K562 (cell line): Measurements from ENCODE around the gene PSG4. TPM values are rescaled to one million over a fixed set of nuclear protein-coding genes. Genes with fewer than 3 reads are reported as not detected.
"Not testable (repeated sequence)": the region's sequence is repeated elsewhere in the genome, so short reads cannot be mapped to it uniquely, and the experiment has no call there.

Source experiments
- ATAC-seq: fragments of 200-7000 bp; cut with Tn5 transposase; 3 replicates; pipeline ENCODE4 v1.9.1; 2020; ENCODE audit warnings: moderate library complexity
- BruUV-seq: library from RNA; stranded (reverse); fragments of 400-500 nt; replicated peaks from 2 replicates; lab custom pipeline; 2021; lab: Mats Ljungman, UMichigan
- CTCF ChIA-PET: fragments of 300-600 bp; formaldehyde crosslinking; extraction: SDS; loops from one replicate; lab custom pipeline; 2021; ENCODE audit warnings: low intra/inter-chr PET ratio; lab: Yijun Ruan, JAX
- POLR2A ChIA-PET: fragments of 300-600, 350-650 bp; sonication (Branson Sonifier 250); formaldehyde crosslinking; extraction: SDS; loops from one replicate; lab custom pipeline; 2021; ENCODE audit warnings: antibody characterized with exemption, inconsistent platforms; lab: Yijun Ruan, JAX
- DNase-seq, 4 experiments: peaks; one replicate each; pipeline versions ENCODE4 v3.0.0 to v3.0.0-alpha.2; 2011 to 2018; ENCODE audit warnings: low spot score in 3 of 4, mixed read lengths in 3 of 4; ENCODE audit errors: extremely low read depth in 1 of 4
- FAIRE-seq: peaks from 2 replicates; lab custom pipeline; 2011; peaks lifted over from hg19 to GRCh38; lab: Jason Lieb, UNC
- H2AFZ ChIP-seq: 2 replicates; pipeline ENCODE4 v1.6.0; 2011; ENCODE audit warnings: low read depth, low read length, control low read depth, inconsistent platforms
- H3K27ac ChIP-seq: fragments of 200-600 bp; 3 replicates; pipeline ENCODE4 v1.8.0; 2011; ENCODE audit warnings: low read depth, mild to moderate bottlenecking, control low read depth, inconsistent platforms, low read length, moderate library complexity, mixed read lengths; ENCODE audit errors: extremely low read depth
- H3K27me3 ChIP-seq, 2 experiments: fragments of 300-600 bp in 1 of 2; 2 replicates in 1 of 2; 3 replicates in 1 of 2; pipeline versions ENCODE4 v1.6.0 to v1.8.0; 2011; ENCODE audit warnings: inconsistent platforms in 2 of 2, low read length in 2 of 2, mild to moderate bottlenecking in 1 of 2, mixed read lengths in 1 of 2, moderate library complexity in 1 of 2; ENCODE audit not compliant: control insufficient read depth in 2 of 2, insufficient read depth in 2 of 2
- H3K36me3 ChIP-seq: fragments of 300-600 bp; 3 replicates; pipeline ENCODE4 v1.8.0; 2011; ENCODE audit warnings: mild to moderate bottlenecking, low read length, inconsistent platforms; ENCODE audit not compliant: control insufficient read depth, insufficient read depth
- H3K4me1 ChIP-seq, 2 experiments: fragments of 200-600 bp in 1 of 2; replicated peaks in 1 of 2; 2 replicates in 1 of 2; 3 replicates in 1 of 2; pipeline versions ENCODE4 v1.5.1 to v1.8.0; 2011; ENCODE audit warnings: inconsistent platforms in 2 of 2, low read length in 2 of 2, mild to moderate bottlenecking in 1 of 2, mixed read lengths in 1 of 2, moderate library complexity in 1 of 2; ENCODE audit not compliant: control insufficient read depth in 2 of 2, insufficient read depth in 2 of 2
- H3K4me2 ChIP-seq: 2 replicates; pipeline ENCODE4 v1.6.1; 2011; ENCODE audit warnings: low read length, control low read depth, inconsistent platforms, mixed read lengths; ENCODE audit not compliant: insufficient read depth
- H3K4me3 ChIP-seq: fragments of 200-600 bp; sonication (generic), shearing (Covaris generic); 2 replicates; pipeline ENCODE4 v1.5.1; 2016; ENCODE audit warnings: control low read depth, inconsistent platforms
- H3K79me2 ChIP-seq: fragments of 200-600 bp; 3 replicates; pipeline ENCODE4 v1.8.0; 2011; ENCODE audit warnings: low read length, inconsistent platforms; ENCODE audit not compliant: control insufficient read depth, insufficient read depth
- H3K9ac ChIP-seq, 2 experiments: 2 replicates each; pipeline versions ENCODE4 v1.6.0 to v1.6.1; 2011; ENCODE audit warnings: low read depth in 2 of 2, low read length in 2 of 2, control low read depth in 1 of 2, inconsistent platforms in 1 of 2, mild to moderate bottlenecking in 1 of 2, mixed read lengths in 1 of 2; ENCODE audit not compliant: insufficient read depth in 1 of 2
- H3K9me1 ChIP-seq: one replicate; pipeline ENCODE4 v1.6.0; 2011; ENCODE audit warnings: inconsistent platforms, mild to moderate bottlenecking, low read length, moderate library complexity; ENCODE audit not compliant: control insufficient read depth, insufficient read depth
- H3K9me3 ChIP-seq: replicated peaks from 2 replicates; pipeline ENCODE4 v1.5.1; 2011; ENCODE audit warnings: low read depth, low read length, inconsistent platforms; ENCODE audit not compliant: control insufficient read depth, insufficient read depth
- H4K20me1 ChIP-seq: replicated peaks from 2 replicates; pipeline ENCODE4 v1.6.1; 2011; ENCODE audit warnings: low read length, inconsistent platforms, mixed read lengths; ENCODE audit not compliant: control insufficient read depth, insufficient read depth
- ESRRA ChIP-seq: fragments of 450-650 bp; IDR thresholded peaks from 2 replicates; pipeline ENCODE4 v1.6.1; 2014; ENCODE audit warnings: low read depth, mild to moderate bottlenecking, moderate library complexity, borderline replicate concordance
- RAD21 ChIP-seq, 2 experiments: fragments of 250-450 bp in 1 of 2; fragments of 450-650 bp in 1 of 2; sonication (Bioruptor Pico) in 1 of 2; formaldehyde crosslinking in 1 of 2; IDR thresholded peaks in 1 of 2; conservative IDR thresholded peaks in 1 of 2; 2 replicates each; pipeline versions ENCODE4 v1.4.0 to v1.8.0; 2020 to 2022; ENCODE audit warnings: mild to moderate bottlenecking in 2 of 2, moderate library complexity in 1 of 2
- SMC3 ChIP-seq: conservative IDR thresholded peaks from 2 replicates; pipeline ENCODE4 v1.6.1; 2011; ENCODE audit warnings: low read depth, low read length, improper control_type of control experiment; ENCODE audit not compliant: insufficient read depth
- WGBS: fragments of 100-300 bp; shearing (Covaris generic); methylation state at CpG from one replicate; pipeline ENCODE4 v1.1.6; 2016; ENCODE audit warnings: low coverage, mixed read lengths; ENCODE audit not compliant: insufficient coverage; ENCODE audit errors: missing lambda C conversion rate; 5-methylcytosine and 5-hydroxymethylcytosine counted together
- in situ Hi-C: fragments of 300-500 bp; cut with MboI; formaldehyde crosslinking; loops from 4 replicates; pipeline ENCODE4 v1.15.0; 2018; ENCODE audit warnings: inconsistent platforms, mixed read lengths
- intact Hi-C: fragments of 100-400 bp; cut with micrococcal nuclease; formaldehyde crosslinking; loops from 2 replicates; pipeline ENCODE4 v1.14.2; 2022
- polyA plus RNA-seq, 8 experiments: library from polyadenylated mRNA; depleted of rRNA in 4 of 8; stranded (reverse) in 5 of 8; unstranded in 3 of 8; fragments of >200 nt; fragmentation: Nextera tagmentation in 2 of 8; fragmentation: Illumina TruSeq in 1 of 8; extraction: Ambion mirVana in 2 of 8; extraction: Trizol in 1 of 8; gene quantifications; 2 replicates each; pipeline versions ENCODE4 v1.2.1 to v1.2.3, GENCODE V29; 2011 to 2014; ENCODE audit warnings: inconsistent platforms in 1 of 8, missing spikeins in 1 of 8
- total RNA-seq, 7 experiments: library from RNA; depleted of rRNA in 6 of 7; stranded (reverse); fragments of >200 nt in 6 of 7; fragmentation: Illumina TruSeq in 2 of 7; extraction: Trizol in 2 of 7; gene quantifications; 2 replicates each; pipeline versions ENCODE4 v1.2.1 to v1.2.3, GENCODE V29; 2011 to 2021; ENCODE audit warnings: low replicate concordance in 1 of 7
- TF ChIP-seq, protein P1 (sequence below), 3 experiments: IDR thresholded peaks in 2 of 3; conservative IDR thresholded peaks in 1 of 3; 2 replicates each; pipeline ENCODE4 v1.5.1; 2011 to 2012; ENCODE audit warnings: low read length in 3 of 3, mild to moderate bottlenecking in 3 of 3, control low read depth in 2 of 3, improper control_type of control experiment in 1 of 3, inconsistent platforms in 1 of 3, low read depth in 1 of 3, mixed read lengths in 1 of 3, moderate library complexity in 1 of 3; ENCODE audit not compliant: insufficient read depth in 2 of 3

PSG4 gene
- total and polyA plus RNA-seq, 9 of the 15 experiments (the other 6 are each of a cell fraction or from before 2014, with no cell fraction given): 0.03 TPM; not detected in 8

DNA sequence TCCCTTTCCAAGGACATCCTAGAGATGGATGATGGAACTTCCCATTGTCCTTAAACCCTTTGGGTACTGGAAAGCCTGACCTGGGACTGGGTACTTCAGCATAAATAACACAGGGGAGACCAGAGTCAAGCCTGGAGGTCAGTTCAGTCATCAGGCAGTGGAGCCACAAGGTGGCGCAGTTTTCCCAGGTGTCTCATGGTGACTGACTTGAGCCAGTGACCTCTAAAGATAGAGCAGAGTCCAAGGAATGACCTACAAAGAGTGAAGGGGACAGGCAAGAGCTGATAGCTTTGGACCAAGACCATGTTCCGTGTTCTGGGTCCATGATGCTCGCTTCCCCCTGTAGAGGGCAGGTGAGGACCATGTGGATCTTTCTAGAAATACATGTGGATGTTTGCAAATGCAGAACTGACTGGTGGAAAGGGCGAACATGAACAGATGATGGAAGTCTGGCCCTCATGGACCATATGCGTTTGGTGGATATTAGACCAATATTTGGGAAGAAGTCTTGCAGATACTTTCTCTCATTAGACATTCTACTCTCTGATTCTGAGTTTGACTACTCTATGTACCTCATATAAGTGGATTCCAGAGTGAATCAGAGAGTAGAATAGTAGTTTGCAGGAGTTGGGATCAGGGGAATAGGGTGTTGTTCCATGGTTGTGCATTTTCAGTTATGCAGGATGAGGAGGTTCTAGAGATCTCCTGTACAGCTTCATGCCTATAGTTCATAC is 6.6 kb downstream of the PSG4 start:
- H3K9ac ChIP-seq, H3K79me2 ChIP-seq, POLR2A ChIA-PET, in situ Hi-C loops, H3K27me3 ChIP-seq, BruUV-seq, intact Hi-C loops, H3K9me3 ChIP-seq, ATAC-seq, H3K9me1 ChIP-seq: not testable (repeated sequence)
- 0% methylated on average over 5 of the region's 5 CpGs for WGBS
- TF ChIP-seq ESRRA (peak; percentile 85), RAD21 (CRISPR knock-in tag; conservative IDR thresholded peaks at IDR 0.05 in 1 of 2, IDR thresholded peaks at IDR 0.05 in 1 of 2) (0 out of 4 replicates have a peak, but pooled peaks of 1 of the 2 experiments have one; percentile 21), SMC3 (0 out of 2 replicates have a peak, but pooled peaks have one; percentile 14)
- TF ChIP-seq, protein P1, sequence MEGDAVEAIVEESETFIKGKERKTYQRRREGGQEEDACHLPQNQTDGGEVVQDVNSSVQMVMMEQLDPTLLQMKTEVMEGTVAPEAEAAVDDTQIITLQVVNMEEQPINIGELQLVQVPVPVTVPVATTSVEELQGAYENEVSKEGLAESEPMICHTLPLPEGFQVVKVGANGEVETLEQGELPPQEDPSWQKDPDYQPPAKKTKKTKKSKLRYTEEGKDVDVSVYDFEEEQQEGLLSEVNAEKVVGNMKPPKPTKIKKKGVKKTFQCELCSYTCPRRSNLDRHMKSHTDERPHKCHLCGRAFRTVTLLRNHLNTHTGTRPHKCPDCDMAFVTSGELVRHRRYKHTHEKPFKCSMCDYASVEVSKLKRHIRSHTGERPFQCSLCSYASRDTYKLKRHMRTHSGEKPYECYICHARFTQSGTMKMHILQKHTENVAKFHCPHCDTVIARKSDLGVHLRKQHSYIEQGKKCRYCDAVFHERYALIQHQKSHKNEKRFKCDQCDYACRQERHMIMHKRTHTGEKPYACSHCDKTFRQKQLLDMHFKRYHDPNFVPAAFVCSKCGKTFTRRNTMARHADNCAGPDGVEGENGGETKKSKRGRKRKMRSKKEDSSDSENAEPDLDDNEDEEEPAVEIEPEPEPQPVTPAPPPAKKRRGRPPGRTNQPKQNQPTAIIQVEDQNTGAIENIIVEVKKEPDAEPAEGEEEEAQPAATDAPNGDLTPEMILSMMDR (IDR thresholded peaks at IDR 0.05 in 2 of 3, conservative IDR thresholded peaks at IDR 0.05 in 1 of 3; ENCODE audit: insufficient read depth in 2 of 3, low read depth in 1 of 3, low read length in 3 of 3): peak; percentile 15 to 30 (median 19); a peak in 3 of 6 replicates
- TF ChIP-seq, all 486 proteins: peak for 4; not testable (repeated sequence) for 482
- CTCF ChIA-PET, H3K4me2 ChIP-seq, H3K36me3 ChIP-seq, H3K4me3 ChIP-seq, H2AFZ ChIP-seq, FAIRE-seq, H4K20me1 ChIP-seq, H3K27ac ChIP-seq, H3K4me1 ChIP-seq: not testable (repeated sequence)
- peak in 1 of 4 experiments; percentile 8 for DNase-seq

DNA sequence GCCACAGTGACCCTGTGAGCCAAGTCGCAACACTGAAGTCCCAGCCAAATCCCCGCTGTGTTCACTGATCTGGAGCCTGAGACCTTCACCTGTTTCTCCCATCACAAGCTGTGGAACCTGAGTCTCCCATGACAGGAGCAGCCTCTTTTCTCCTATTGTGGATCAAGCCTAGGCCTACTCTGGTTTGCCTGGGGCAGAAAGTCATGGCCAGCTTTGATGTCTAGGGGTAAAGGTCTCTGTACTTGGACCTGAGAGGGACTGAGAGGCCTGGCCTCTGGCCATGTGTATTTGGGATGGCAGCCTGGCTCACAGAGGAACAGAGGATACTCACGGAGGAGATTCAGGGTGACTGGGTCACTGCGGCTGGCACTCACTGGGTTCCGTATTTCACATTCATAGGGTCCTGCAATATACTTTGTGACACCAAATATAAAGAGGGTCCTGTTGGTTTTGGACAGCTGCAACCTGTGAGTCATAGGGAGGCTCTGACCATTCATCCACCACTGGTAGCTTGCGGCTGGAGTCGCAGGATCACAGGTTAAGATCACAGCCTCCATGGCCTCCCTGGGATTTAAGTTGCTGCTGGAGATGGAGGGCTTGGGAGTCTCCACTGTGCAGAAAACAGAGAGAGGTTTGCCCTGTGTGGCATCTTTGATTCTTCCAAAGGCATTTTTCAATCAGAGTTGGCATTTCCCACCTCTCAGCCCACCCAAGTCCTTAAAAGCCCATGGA is 7.6 kb downstream of the PSG4 start:
- H4K20me1 ChIP-seq, intact Hi-C loops, in situ Hi-C loops, FAIRE-seq, H3K4me1 ChIP-seq, H3K4me3 ChIP-seq, BruUV-seq, H3K4me2 ChIP-seq, CTCF ChIA-PET, H3K27me3 ChIP-seq, H3K9ac ChIP-seq, H3K79me2 ChIP-seq, H3K9me3 ChIP-seq, H2AFZ ChIP-seq, H3K9me1 ChIP-seq, H3K36me3 ChIP-seq, POLR2A ChIA-PET, ATAC-seq, H3K27ac ChIP-seq, DNase-seq: not testable (repeated sequence)
- WGBS: 0% methylated on average over 2 of the region's 7 CpGs
